K562 (cell line): ENCODE results near the gene PLCL1. TPM values are rescaled to one million over a fixed set of nuclear protein-coding genes. Genes with fewer than 3 reads are reported as not detected.

Source experiments
- ATAC-seq: fragments of 200-7000 bp; cut with Tn5 transposase; 3 replicates; pipeline ENCODE4 v1.9.1; 2020; ENCODE audit warnings: moderate library complexity
- BruUV-seq: library from RNA; stranded (reverse); fragments of 400-500 nt; replicated peaks from 2 replicates; lab custom pipeline; 2021; lab: Mats Ljungman, UMichigan
- CTCF ChIA-PET: fragments of 300-600 bp; formaldehyde crosslinking; extraction: SDS; loops from one replicate; lab custom pipeline; 2021; ENCODE audit warnings: low intra/inter-chr PET ratio; lab: Yijun Ruan, JAX
- POLR2A ChIA-PET: fragments of 300-600, 350-650 bp; sonication (Branson Sonifier 250); formaldehyde crosslinking; extraction: SDS; loops from one replicate; lab custom pipeline; 2021; ENCODE audit warnings: antibody characterized with exemption, inconsistent platforms; lab: Yijun Ruan, JAX
- DNase-seq, 4 experiments: peaks; one replicate each; pipeline versions ENCODE4 v3.0.0 to v3.0.0-alpha.2; 2011 to 2018; ENCODE audit warnings: low spot score in 3 of 4, mixed read lengths in 3 of 4; ENCODE audit errors: extremely low read depth in 1 of 4
- FAIRE-seq: peaks from 2 replicates; lab custom pipeline; 2011; peaks lifted over from hg19 to GRCh38; lab: Jason Lieb, UNC
- H2AFZ ChIP-seq: 2 replicates; pipeline ENCODE4 v1.6.0; 2011; ENCODE audit warnings: low read depth, low read length, control low read depth, inconsistent platforms
- H3K27ac ChIP-seq: fragments of 200-600 bp; 3 replicates; pipeline ENCODE4 v1.8.0; 2011; ENCODE audit warnings: low read depth, mild to moderate bottlenecking, control low read depth, inconsistent platforms, low read length, moderate library complexity, mixed read lengths; ENCODE audit errors: extremely low read depth
- H3K27me3 ChIP-seq, 2 experiments: fragments of 300-600 bp in 1 of 2; 2 replicates in 1 of 2; 3 replicates in 1 of 2; pipeline versions ENCODE4 v1.6.0 to v1.8.0; 2011; ENCODE audit warnings: inconsistent platforms in 2 of 2, low read length in 2 of 2, mild to moderate bottlenecking in 1 of 2, mixed read lengths in 1 of 2, moderate library complexity in 1 of 2; ENCODE audit not compliant: control insufficient read depth in 2 of 2, insufficient read depth in 2 of 2
- H3K36me3 ChIP-seq: fragments of 300-600 bp; 3 replicates; pipeline ENCODE4 v1.8.0; 2011; ENCODE audit warnings: mild to moderate bottlenecking, low read length, inconsistent platforms; ENCODE audit not compliant: control insufficient read depth, insufficient read depth
- H3K4me1 ChIP-seq, 2 experiments: fragments of 200-600 bp in 1 of 2; replicated peaks in 1 of 2; 2 replicates in 1 of 2; 3 replicates in 1 of 2; pipeline versions ENCODE4 v1.5.1 to v1.8.0; 2011; ENCODE audit warnings: inconsistent platforms in 2 of 2, low read length in 2 of 2, mild to moderate bottlenecking in 1 of 2, mixed read lengths in 1 of 2, moderate library complexity in 1 of 2; ENCODE audit not compliant: control insufficient read depth in 2 of 2, insufficient read depth in 2 of 2
- H3K4me2 ChIP-seq: 2 replicates; pipeline ENCODE4 v1.6.1; 2011; ENCODE audit warnings: low read length, control low read depth, inconsistent platforms, mixed read lengths; ENCODE audit not compliant: insufficient read depth
- H3K4me3 ChIP-seq: fragments of 200-600 bp; sonication (generic), shearing (Covaris generic); 2 replicates; pipeline ENCODE4 v1.5.1; 2016; ENCODE audit warnings: control low read depth, inconsistent platforms
- H3K79me2 ChIP-seq: fragments of 200-600 bp; 3 replicates; pipeline ENCODE4 v1.8.0; 2011; ENCODE audit warnings: low read length, inconsistent platforms; ENCODE audit not compliant: control insufficient read depth, insufficient read depth
- H3K9ac ChIP-seq, 2 experiments: 2 replicates each; pipeline versions ENCODE4 v1.6.0 to v1.6.1; 2011; ENCODE audit warnings: low read depth in 2 of 2, low read length in 2 of 2, control low read depth in 1 of 2, inconsistent platforms in 1 of 2, mild to moderate bottlenecking in 1 of 2, mixed read lengths in 1 of 2; ENCODE audit not compliant: insufficient read depth in 1 of 2
- H3K9me1 ChIP-seq: one replicate; pipeline ENCODE4 v1.6.0; 2011; ENCODE audit warnings: inconsistent platforms, mild to moderate bottlenecking, low read length, moderate library complexity; ENCODE audit not compliant: control insufficient read depth, insufficient read depth
- H3K9me3 ChIP-seq: replicated peaks from 2 replicates; pipeline ENCODE4 v1.5.1; 2011; ENCODE audit warnings: low read depth, low read length, inconsistent platforms; ENCODE audit not compliant: control insufficient read depth, insufficient read depth
- H4K20me1 ChIP-seq: replicated peaks from 2 replicates; pipeline ENCODE4 v1.6.1; 2011; ENCODE audit warnings: low read length, inconsistent platforms, mixed read lengths; ENCODE audit not compliant: control insufficient read depth, insufficient read depth
- BDP1 ChIP-seq: IDR thresholded peaks from 3 replicates; pipeline ENCODE4 v1.6.1; 2011; ENCODE audit not compliant: insufficient read length, insufficient read depth
- CCNT2 ChIP-seq: IDR thresholded peaks from 2 replicates; pipeline ENCODE4 v1.6.1; 2011; ENCODE audit warnings: borderline replicate concordance, low read depth, mild to moderate bottlenecking, moderate library complexity, mixed read lengths, low read length; ENCODE audit not compliant: insufficient read length; ENCODE audit errors: extremely low read depth
- CREB1 ChIP-seq, 2 experiments: sonication (generic) in 1 of 2; formaldehyde crosslinking in 1 of 2; IDR thresholded peaks; 2 replicates each; pipeline versions ENCODE4 v1.6.1 to v1.8.0; 2012 to 2022; ENCODE audit warnings: inconsistent platforms in 1 of 2, mild to moderate bottlenecking in 1 of 2, missing genetic modification reagents in 1 of 2, moderate library complexity in 1 of 2
- HEY1 ChIP-seq: fragments of 250-450 bp; sonication (Bioruptor Pico); IDR thresholded peaks from 2 replicates; pipeline ENCODE4 v1.5.0; 2020; ENCODE audit warnings: mild to moderate bottlenecking, moderate library complexity, borderline replicate concordance
- HNRNPLL ChIP-seq: fragments of 200-400 bp; formaldehyde crosslinking; IDR thresholded peaks from 2 replicates; pipeline ENCODE4 v1.6.1; 2017; ENCODE audit warnings: low read length, low read depth, mild to moderate bottlenecking; ENCODE audit not compliant: poor library complexity, severe bottlenecking
- ILK ChIP-seq: fragments of 450-650 bp; IDR thresholded peaks from 2 replicates; pipeline ENCODE4 v1.6.1; 2016; ENCODE audit warnings: missing genetic modification characterization, low read depth, mild to moderate bottlenecking, missing compliant biosample characterization, moderate library complexity, borderline replicate concordance
- JUNB ChIP-seq: fragments of 450-650 bp; formaldehyde crosslinking; conservative IDR thresholded peaks from 2 replicates; pipeline ENCODE4 v1.4.0; 2020; ENCODE audit warnings: mild to moderate bottlenecking
- KAT2B ChIP-seq: IDR thresholded peaks from one replicate; pipeline ENCODE4 v1.6.1; 2012; ENCODE audit warnings: low read depth, mild to moderate bottlenecking, control low read depth, inconsistent platforms, low read length, moderate library complexity
- MED1 ChIP-seq: sonication (generic); formaldehyde crosslinking; IDR thresholded peaks from 2 replicates; pipeline ENCODE4 v1.8.1; 2023; ENCODE audit warnings: missing genetic modification reagents, borderline replicate concordance
- MEF2A ChIP-seq: IDR thresholded peaks from 2 replicates; pipeline ENCODE4 v1.6.1; 2011; ENCODE audit warnings: low read depth, mild to moderate bottlenecking, low read length, moderate library complexity; ENCODE audit not compliant: control insufficient read depth
- NR2C2 ChIP-seq, 2 experiments: fragments of 200-800 bp in 1 of 2; sonication (Bioruptor generic) in 1 of 2; sonication (generic) in 1 of 2; formaldehyde crosslinking in 1 of 2; IDR thresholded peaks; 2 replicates each; pipeline versions ENCODE4 v1.6.1 to v1.8.0; 2016 to 2022; ENCODE audit warnings: mild to moderate bottlenecking in 1 of 2, missing compliant biosample characterization in 1 of 2, missing genetic modification characterization in 1 of 2, missing genetic modification reagents in 1 of 2
- PHTF2 ChIP-seq: fragments of 250-450 bp; sonication (Bioruptor Pico); IDR thresholded peaks from 2 replicates; pipeline ENCODE4 v1.5.0; 2021; ENCODE audit warnings: mild to moderate bottlenecking
- ZNF184 ChIP-seq: sonication (generic); formaldehyde crosslinking; IDR thresholded peaks from 2 replicates; pipeline ENCODE4 v1.5.0; 2020; ENCODE audit warnings: missing genetic modification reagents
- WGBS: fragments of 100-300 bp; shearing (Covaris generic); methylation state at CpG from one replicate; pipeline ENCODE4 v1.1.6; 2016; ENCODE audit warnings: low coverage, mixed read lengths; ENCODE audit not compliant: insufficient coverage; ENCODE audit errors: missing lambda C conversion rate; 5-methylcytosine and 5-hydroxymethylcytosine counted together
- in situ Hi-C: fragments of 300-500 bp; cut with MboI; formaldehyde crosslinking; loops from 4 replicates; pipeline ENCODE4 v1.15.0; 2018; ENCODE audit warnings: inconsistent platforms, mixed read lengths
- intact Hi-C: fragments of 100-400 bp; cut with micrococcal nuclease; formaldehyde crosslinking; loops from 2 replicates; pipeline ENCODE4 v1.14.2; 2022
- polyA plus RNA-seq, 8 experiments: library from polyadenylated mRNA; depleted of rRNA in 4 of 8; stranded (reverse) in 5 of 8; unstranded in 3 of 8; fragments of >200 nt; fragmentation: Nextera tagmentation in 2 of 8; fragmentation: Illumina TruSeq in 1 of 8; extraction: Ambion mirVana in 2 of 8; extraction: Trizol in 1 of 8; gene quantifications; 2 replicates each; pipeline versions ENCODE4 v1.2.1 to v1.2.3, GENCODE V29; 2011 to 2014; ENCODE audit warnings: inconsistent platforms in 1 of 8, missing spikeins in 1 of 8
- total RNA-seq, 7 experiments: library from RNA; depleted of rRNA in 6 of 7; stranded (reverse); fragments of >200 nt in 6 of 7; fragmentation: Illumina TruSeq in 2 of 7; extraction: Trizol in 2 of 7; gene quantifications; 2 replicates each; pipeline versions ENCODE4 v1.2.1 to v1.2.3, GENCODE V29; 2011 to 2021; ENCODE audit warnings: low replicate concordance in 1 of 7
- TF ChIP-seq, protein P1 (sequence below), 2 experiments: fragments of 450-650 bp in 1 of 2; sonication (generic) in 1 of 2; formaldehyde crosslinking; conservative IDR thresholded peaks; 2 replicates each; pipeline versions ENCODE4 v1.4.0 to v1.8.1; 2020 to 2022; ENCODE audit warnings: mild to moderate bottlenecking in 1 of 2, missing genetic modification reagents in 1 of 2
- TF ChIP-seq, protein P2 (sequence below): fragments of 450-650 bp; formaldehyde crosslinking; IDR thresholded peaks from 2 replicates; pipeline ENCODE4 v1.4.0; 2020; ENCODE audit warnings: mild to moderate bottlenecking

The PLCL1 gene
- total and polyA plus RNA-seq, 9 of the 15 experiments (the other 6 are each of a cell fraction or from before 2014, with no cell fraction given), result 2.0 to 17.7 (median 8.6) TPM

DNA sequence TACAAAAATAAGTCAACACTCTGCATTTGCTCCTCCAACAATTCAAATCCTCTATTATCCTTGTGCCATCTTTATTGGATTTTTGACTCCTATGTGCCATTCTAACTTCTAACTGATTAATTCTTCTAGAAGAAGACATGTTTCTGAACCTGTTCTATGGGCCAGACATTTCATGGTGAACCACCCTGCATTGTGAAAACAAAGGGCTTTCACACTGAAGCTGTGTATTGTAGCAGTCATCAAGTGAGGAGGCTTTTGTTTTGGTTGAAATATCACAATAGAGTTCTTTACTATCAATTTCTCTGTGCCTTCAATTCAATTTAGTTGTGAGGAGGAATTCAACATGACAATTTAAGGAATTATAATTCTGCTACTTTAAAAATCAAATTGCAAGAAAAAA, 357.9 kb downstream of the PLCL1 start:
- no peak for DNase-seq
- Histone ChIP-seq H3K4me3 (no peak overlapping the region), H3K27me3 (no peaks in the 10 kb centered on the region; a peak in 1 of 5 replicates), H3K36me3 (no peaks in the 10 kb centered on the region), H3K9ac (no peak overlapping the region), H3K79me2 (no peaks in the 10 kb centered on the region), H4K20me1 (no peaks in the 10 kb centered on the region)
- intact Hi-C loops (no loop called here), in situ Hi-C loops (no loop called here)
- POLR2A ChIA-PET, result no interaction called here
- TF ChIP-seq MEF2A, result no peak
- no peak for TF ChIP-seq MED1
- no peak for TF ChIP-seq JUNB (CRISPR knock-in tag)
- TF ChIP-seq, all 486 proteins: peak for 0
- ATAC-seq (no peak), FAIRE-seq (no peak)
- BruUV-seq, result no TSS peak
- no peaks in the 10 kb centered on the region for H3K9me3 ChIP-seq
- no peaks in the 10 kb centered on the region; a peak in 1 of 5 replicates for H3K4me1 ChIP-seq
- H2AFZ ChIP-seq, result no peak overlapping the region
- no peak overlapping the region for H3K4me2 ChIP-seq
- CTCF ChIA-PET, result no interaction called here
- H3K27ac ChIP-seq, result no peak overlapping the region
- no peaks in the 10 kb centered on the region for H3K9me1 ChIP-seq

DNA sequence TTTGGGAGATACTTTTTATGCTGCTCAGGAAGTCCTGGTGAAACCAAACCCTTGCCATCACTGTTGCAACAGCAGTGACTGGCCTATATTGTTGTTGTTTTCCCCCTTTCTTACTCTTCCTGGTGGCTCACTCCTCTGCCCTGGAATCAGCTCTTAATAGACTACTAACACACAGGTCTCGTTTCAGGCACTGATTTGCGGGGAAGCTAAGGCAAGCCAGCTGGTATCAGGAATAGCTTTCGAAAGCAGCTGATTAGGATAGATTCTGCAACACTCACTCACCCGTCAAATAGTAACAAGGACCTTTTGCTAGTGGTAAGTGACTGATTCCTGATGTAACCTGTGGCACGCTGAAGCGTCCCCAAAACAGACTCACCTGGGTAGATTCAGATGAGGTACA, 360.4 kb downstream of the PLCL1 start:
- ChIA-PET CTCF (no interaction called here), POLR2A (no interaction called here)
- Histone ChIP-seq H3K27me3 (no peaks in the 10 kb centered on the region; a peak in 1 of 5 replicates), H3K9me1 (no peaks in the 10 kb centered on the region), H3K9ac (no peak overlapping the region), H3K27ac (no peak overlapping the region), H3K9me3 (no peaks in the 10 kb centered on the region), H3K36me3 (no peaks in the 10 kb centered on the region), H3K4me1 (no peaks in the 10 kb centered on the region; a peak in 1 of 5 replicates), H4K20me1 (no peaks in the 10 kb centered on the region), H2AFZ (no peak overlapping the region), H3K4me3 (no peak overlapping the region), H3K79me2 (no peaks in the 10 kb centered on the region), H3K4me2 (no peak overlapping the region)
- intact Hi-C loops, result no loop called here
- ATAC-seq, result no peak
- 4% methylated on average over 6 of the region's 6 CpGs for WGBS
- FAIRE-seq, result no peak
- in situ Hi-C loops, result no loop called here
- DNase-seq, result no peak
- BruUV-seq, result no TSS peak
- TF ChIP-seq ZNF184 (CRISPR knock-in tag) (no peak), PHTF2 (CRISPR knock-in tag) (no peak), CREB1 (IDR thresholded peaks at IDR 0.05) (no peak), CREB1 (CRISPR knock-in tag; IDR thresholded peaks at IDR 0.05) (no peak), KAT2B (no peak), NR2C2 (CRISPR knock-in tag; IDR thresholded peaks at IDR 0.05) (no peak), NR2C2 (tag; IDR thresholded peaks at IDR 0.05) (no peak), HEY1 (CRISPR knock-in tag) (no peak), CCNT2 (no peak), HNRNPLL (no peak), BDP1 (no peak), ILK (tag) (no peak)
- TF ChIP-seq, protein P1, sequence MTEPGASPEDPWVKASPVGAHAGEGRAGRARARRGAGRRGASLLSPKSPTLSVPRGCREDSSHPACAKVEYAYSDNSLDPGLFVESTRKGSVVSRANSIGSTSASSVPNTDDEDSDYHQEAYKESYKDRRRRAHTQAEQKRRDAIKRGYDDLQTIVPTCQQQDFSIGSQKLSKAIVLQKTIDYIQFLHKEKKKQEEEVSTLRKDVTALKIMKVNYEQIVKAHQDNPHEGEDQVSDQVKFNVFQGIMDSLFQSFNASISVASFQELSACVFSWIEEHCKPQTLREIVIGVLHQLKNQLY (CRISPR knock-in tag; conservative IDR thresholded peaks at IDR 0.05), result no peak
- TF ChIP-seq, protein P2, sequence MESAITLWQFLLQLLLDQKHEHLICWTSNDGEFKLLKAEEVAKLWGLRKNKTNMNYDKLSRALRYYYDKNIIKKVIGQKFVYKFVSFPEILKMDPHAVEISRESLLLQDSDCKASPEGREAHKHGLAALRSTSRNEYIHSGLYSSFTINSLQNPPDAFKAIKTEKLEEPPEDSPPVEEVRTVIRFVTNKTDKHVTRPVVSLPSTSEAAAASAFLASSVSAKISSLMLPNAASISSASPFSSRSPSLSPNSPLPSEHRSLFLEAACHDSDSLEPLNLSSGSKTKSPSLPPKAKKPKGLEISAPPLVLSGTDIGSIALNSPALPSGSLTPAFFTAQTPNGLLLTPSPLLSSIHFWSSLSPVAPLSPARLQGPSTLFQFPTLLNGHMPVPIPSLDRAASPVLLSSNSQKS, result no peak
